DMS53 (cell line): ENCODE data around the gene SCN4B.

ENCODE experiments used
- DNase-seq: peaks from one replicate; lab custom pipeline; 2025; lab: John Stamatoyannopoulos, UW

Gene SCN4B

DNA sequence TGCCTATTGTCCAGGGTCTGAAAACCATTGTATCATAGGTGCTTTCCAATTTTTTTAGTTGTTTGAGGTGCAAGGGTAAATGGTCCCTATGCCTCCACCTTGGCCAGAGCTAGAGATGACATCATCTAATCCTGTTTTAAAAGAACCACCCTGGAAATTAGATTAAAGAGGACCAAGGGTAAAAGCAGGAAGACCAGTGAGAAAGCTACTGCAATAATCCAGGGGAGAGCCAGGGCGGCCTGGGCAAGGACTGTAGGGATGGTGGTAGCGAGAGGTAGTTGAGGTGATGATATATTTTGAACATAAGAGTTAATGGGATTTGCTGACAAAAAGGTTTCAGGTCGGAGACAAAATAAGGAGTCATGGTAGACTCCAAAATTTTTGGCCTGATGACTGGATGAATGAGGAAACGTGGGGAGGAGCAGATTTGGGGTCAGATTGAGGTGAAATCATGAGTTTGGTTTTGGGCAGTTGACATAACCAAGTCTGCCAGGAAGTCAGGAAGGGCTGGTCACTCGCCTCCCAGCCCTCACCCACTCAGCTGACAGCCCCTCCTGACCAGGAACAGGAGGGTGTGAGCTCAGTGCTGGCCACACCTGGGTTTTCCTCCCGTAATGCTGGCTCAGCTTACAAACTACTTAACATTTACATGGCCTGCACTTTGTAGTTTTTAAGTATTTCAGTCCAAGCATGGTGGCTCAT is 23.0 kb downstream of the SCN4B start:
- no peak for DNase-seq

DNA sequence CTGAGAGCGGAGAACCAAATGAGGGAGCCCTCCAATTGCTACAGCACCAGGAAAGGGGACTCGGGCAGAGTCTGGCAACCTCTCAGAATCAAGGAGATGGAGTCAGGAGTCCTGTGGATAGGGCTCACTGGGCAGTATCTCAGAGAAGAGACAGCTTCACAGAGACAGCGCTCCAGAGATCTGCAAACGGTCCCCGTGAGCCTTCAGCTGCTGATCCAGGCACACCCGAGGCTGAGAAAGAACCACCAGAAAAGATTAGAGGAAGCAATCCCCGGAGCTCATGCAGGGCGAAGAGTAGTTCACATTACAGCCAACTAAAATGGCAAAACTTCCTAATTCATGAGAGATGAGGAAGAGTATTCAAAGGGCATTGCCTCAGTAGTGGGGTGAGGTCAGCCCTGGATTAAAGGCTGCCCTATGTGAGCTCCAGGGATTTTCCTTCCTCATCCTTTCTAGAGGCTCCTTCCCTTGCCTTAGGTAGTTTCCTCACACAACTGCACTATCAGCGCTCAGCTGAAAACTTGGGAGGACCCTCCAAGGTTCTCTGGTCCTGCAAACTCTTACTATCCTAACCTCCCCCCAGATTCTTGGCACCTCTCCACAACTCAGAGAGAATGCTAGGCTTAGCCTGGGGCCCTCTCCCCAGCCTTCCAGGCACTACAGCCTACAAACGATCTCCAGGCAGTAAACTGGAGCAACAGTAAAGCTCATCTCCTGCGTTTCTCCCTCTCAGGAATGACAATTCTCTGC is 23.7 kb downstream of the SCN4B start:
- DNase-seq, result no peak

DNA sequence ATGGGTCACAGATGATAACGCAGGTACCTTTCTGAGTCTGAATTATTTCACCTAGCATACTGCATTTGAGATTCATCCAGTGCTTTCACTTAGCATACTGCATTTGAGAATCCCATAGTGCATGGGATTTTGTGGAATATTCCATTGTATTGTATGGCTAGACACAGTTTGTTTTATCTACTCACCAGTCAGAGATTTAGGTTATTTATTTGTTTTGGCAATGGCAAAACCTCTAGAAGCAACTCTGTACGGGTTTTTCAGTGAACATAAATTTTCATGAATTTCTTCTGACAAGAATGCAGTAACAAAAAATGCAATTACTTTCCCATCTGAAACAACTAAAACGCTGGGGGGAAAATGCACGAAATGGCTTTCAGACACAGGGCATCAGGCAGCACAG is 24.3 kb downstream of the SCN4B start:
- no peak for DNase-seq

DNA sequence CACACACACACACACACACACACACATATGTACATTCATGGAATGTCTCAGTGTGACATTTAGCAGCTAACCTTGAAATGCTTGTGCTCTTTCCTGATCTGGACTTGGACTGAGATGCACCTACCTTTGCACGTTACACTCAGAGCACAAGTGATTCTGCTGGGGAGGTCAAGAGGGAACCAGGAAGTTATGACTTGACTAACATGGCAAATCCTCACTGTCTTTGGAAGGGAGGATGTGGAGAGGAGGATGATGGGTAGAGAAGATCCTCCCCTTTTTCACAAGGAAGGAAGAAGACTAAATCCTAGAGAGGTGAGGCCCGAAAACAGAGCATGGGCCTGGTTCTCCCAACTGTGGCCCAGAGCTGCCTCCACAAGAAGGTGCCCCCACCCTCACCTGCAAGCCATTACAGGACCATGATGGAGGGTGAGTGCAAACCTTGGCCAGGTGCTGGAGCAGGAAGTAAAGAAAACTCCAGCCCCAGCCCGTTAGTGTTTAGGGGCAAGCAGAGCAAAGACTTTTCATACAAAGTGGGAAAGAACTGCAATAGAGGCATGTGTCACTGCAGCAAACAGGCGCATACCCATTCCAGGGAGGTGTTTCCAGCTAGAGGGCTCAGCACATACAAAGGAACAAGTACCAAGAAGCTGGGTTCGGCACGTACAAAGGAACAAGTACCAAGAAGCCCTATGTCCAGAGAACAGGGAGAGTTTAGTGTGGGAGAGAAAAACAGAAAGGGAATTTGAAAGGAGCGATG is 26.4 kb downstream of the SCN4B start:
- DNase-seq, result peak; percentile 66

DNA sequence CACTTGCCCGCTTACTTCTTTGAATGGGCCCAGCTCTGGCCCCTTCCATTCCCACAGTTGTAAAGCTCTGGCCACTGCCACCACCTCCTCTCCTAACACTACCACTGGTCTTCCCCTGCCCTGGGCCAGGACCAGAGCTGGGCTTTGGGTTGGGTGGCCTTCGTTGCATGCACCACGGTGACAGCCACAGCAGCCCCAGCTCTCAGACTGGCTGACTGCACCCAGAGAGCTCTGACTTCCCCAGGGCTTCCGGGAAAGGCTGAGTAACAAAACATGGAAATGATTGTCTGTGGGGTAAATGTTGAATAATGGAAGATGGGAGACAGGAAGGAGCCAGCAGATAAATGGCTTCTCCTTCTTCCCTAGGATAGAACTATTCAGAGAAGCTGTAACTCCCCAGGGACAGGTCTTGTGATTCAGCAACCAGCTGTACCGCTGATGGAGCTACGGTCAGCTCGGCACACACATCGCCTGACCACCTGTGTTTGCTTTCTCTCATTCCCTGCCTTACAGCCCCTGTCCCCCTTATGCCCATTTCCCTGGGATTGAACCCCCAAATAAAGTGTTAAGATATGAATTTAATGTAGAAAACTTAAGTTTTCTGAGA is 27.6 kb downstream of the SCN4B start:
- no peak for DNase-seq

DNA sequence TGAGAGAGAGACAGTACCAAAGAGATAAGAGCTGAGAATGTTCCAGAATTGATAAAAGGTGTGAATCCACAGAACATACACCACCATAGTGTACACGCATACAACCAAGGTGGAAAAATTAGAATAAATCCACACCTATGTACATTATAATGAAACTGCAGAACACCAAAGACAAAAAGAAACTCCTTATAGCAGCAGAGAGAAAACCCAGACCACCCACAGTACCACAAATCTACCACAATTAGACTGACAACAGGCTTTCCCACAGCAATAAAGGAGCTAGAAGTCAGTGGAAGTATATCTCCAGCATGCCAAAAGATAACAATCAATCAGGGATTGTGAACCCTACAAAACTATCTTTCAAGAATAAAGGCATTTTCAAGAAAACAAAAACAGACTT is 31.8 kb downstream of the SCN4B start:
- no peak for DNase-seq

DNA sequence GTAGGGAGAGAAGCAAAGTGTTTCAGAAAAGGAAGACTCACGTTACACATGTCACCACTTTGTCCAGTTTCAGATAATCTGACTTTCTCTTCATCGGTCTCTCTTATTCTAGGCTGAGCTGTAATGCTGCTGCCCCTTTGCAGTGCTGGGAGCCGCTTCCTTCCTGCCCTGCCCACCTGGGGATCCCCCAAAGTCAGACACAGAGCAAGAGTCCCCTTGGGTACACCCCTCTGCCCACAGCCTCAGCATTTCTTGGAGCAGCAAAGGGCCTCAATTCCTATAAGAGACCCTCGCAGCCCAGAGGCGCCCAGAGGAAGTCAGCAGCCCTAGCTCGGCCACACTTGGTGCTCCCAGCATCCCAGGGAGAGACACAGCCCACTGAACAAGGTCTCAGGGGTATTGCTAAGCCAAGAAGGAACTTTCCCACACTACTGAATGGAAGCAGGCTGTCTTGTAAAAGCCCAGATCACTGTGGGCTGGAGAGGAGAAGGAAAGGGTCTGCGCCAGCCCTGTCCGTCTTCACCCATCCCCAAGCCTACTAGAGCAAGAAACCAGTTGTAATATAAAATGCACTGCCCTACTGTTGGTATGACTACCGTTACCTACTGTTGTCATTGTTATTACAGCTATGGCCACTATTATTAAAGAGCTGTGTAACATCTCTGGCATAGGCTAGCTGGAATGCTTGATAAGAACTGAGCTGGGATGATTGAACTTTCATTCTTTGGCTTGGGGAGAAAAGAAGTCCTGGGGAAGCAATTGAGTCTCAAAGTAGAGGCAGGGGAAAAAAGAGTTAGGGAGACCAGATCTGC is 34.6 kb downstream of the SCN4B start:
- no peak for DNase-seq

DNA sequence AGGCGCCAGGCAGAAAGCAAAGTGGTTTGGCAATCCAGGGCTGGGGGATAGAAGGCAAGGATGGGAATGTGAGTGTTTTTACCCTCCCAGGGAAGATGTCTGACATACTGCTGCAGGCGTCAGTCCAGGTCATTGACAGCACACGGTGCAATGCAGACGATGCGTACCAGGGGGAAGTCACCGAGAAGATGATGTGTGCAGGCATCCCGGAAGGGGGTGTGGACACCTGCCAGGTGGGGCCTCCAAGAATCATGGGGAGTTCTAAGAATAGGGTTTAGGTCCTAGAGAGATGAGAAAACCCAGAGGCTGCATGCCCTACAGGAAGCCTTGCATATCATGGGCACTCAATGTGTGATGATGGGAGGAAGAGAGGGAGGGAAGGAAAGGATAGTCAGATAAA is 37.6 kb downstream of the SCN4B start:
- no peak for DNase-seq

DNA sequence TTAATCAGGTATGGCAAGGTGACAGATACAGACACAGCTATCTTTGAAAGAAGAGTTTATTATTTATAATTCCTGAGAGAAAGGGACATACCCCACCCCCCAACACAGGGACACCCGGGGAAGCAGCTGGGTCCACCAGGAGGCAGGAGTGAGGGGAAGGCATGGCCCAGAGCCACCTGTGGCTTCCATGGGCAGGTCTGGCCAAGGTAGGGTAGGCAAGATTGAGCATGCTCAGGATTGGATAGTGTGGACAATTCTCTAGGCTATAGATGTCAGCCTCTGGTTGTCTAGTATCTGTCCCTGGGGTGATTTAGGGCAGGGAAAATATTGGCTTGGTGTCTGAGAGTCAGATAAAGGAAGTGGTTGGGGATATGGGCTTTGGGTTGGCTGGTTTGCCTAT is 38.4 kb downstream of the SCN4B start:
- DNase-seq, result no peak

DNA sequence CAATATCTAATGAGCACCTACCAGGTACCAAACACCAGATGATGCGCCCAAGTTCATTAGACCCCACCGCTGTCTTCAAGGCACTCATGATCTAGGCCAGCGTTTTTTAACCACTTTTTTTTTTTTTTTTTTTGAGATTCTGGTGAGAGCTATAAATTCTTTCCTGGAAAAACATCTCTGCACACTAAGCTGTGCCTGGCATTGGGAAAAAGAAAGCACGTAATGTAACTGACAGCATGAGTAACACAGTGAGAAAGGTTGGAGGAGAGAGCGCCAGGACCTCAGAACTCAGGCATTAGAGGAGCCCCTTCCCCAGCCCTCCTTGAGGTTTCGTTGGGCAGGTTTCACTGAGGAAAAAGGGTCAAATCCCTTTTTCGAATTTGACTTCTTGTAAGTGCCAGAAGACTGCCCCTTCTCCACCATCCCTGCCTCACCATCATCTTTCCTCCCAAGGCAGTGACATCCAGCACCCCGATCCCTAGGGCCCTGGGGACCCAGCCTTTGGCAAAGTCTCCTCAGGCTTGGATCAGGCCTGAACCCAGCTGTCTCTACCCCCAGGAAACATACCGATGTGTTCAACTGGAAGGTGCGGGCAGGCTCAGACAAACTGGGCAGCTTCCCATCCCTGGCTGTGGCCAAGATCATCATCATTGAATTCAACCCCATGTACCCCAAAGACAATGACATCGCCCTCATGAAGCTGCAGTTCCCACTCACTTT is 39.8 kb downstream of the SCN4B start:
- no peak for DNase-seq

DNA sequence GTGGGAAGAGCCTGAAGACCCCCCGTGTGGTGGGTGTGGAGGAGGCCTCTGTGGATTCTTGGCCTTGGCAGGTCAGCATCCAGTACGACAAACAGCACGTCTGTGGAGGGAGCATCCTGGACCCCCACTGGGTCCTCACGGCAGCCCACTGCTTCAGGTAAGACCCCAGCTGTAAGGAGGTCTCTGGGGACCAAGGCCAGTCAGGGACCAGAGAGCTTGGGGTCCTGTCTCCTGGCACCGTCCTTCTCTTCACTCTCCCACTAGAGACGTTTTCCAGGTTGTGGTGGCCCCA is 40.9 kb downstream of the SCN4B start:
- no peak for DNase-seq

DNA sequence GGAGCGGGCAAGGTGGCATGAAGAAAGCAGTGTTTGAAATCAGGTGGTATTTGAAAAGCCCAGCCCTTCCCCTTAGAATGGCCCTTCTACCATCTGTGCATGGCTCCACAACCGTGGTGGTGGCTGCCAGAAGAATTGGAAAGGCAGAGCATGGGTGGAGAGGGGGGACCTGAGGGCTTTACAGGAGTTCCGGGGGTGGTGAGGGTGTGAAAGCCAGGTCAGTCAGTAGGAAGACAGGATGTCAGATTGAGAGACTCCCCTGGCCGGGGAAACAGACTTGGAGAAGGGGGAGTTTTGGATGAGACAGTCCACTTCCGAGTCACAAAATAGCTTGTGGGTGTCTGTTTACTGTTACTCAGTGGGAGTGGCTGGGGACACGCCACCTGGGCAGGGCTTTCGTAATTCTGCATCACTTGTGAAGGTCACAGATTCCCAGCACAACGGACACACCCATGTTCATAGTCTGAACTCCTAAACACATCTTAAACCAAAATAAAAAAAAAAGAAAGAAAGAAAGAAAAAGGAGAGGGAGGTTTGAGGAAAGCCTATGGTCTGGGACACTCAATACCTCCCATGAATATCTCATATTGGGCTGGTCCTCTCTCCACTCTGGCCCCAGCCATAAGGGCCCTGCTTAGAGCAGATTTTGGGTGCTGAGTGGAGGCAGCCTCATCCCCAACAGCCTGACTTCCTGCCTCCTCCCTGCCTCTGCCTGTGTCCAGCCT is 41.4 kb downstream of the SCN4B start:
- no peak for DNase-seq

DNA sequence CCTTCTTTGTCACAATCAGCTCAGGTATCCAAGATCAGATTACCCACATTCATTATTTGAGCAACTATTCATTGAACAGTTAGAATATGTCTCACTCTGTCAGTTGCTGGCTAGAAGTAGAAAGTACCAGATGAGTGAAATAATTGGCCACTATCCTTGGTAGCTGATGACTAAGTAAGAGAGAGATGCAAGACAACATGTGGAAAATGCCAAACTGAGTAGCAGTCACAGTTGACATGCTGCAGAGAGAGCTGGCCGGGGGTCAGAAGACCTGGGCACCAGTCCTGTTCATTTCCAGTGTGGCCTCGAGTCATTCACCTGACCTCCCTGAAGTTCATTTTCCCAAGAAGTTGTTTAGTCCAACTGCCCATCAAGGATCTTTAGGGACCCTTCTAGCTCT is 43.4 kb downstream of the SCN4B start:
- DNase-seq, result no peak

DNA sequence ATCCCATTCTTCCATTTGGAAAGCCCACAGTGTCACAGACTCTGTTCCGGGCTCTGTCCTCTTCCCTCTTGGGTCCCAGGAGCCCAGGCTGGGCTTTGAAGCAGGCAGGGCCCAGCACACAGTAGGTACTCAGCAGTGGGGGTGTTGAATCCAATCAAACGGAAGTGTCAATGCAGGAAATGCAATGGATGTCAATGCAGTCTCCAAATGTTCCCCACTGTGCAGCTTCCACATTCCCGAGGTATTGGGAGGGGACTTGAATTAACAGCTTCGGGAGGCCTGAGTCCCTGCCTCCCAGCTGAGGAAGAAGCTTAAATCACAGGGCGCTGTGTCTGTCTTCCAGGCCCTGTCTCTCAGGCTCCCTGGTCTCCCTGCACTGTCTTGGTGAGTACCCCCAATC is 44.1 kb downstream of the SCN4B start:
- DNase-seq, result no peak

DNA sequence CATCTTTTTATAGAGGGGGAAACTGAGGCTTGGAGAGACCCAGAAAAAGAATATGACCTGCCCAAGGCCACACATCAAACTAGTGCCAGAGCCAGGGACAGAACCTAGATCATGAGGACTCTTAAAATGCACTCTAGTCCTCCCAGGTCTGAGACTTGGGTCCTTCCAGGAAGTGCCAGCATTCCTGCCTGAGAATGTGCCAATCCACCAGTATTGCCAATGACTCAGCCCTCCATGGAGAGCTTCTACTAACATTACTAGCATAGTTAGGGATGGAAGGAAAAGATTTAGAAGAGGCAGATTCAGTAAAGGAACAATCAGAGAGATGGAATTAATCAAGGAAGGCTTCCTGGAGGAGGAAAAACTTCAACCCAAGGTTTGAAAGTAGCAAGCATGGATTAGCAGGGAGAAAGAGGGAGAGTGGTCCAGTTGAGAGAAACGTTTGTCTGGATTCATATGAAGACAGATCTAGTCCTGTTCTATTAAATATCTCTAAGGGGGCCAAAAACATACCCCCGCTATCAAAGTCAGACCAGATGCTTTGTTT is 45.8 kb downstream of the SCN4B start:
- peak; percentile 35 for DNase-seq

DNA sequence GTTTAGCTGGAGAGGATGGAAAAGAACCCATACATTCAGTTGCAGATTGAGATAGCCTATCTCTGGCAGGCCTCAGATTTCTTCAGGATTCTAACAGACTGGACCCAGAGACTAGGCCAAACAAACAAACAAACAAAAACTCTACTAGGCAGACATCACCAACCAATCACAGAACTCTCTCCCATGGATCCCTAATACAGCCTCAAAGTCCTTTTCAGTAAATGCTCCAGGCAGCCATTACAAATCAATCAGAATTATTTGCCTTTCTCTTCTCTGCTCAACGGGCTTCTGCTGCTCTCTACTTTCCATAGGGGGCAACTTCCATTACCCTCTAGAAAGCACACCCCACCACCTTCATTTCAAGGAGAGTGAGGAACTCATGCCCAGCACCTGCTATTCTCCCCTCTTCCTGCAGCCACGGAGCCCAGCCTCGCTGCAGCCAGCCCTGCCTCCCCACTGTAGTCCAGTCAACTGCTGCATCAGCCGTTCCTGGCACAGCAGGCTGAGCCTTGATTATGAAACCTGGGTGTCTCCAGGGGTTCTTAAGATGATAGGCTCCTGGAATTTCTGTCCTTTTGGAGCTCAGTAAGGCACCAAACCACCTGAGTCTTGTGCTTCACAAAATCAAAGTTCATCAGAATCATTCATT is 46.8 kb downstream of the SCN4B start:
- DNase-seq, result no peak

DNA sequence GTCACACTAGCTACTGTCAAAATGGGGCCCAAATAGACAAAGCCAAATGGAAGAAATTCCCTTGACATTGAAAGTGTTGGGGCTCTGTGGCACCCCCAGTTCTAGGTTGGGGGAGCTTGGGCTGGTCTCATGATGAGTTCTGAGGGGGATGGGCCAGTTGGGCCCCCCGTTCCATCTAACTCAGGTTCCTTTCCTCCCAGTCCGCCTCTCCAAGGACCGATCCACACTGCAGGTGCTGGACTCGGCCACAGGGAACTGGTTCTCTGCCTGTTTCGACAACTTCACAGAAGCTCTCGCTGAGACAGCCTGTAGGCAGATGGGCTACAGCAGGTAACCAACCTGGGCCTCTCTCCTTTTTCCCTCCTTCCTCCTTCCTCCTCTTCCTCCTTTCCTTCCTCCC is 48.1 kb downstream of the SCN4B start:
- DNase-seq, result no peak

DNA sequence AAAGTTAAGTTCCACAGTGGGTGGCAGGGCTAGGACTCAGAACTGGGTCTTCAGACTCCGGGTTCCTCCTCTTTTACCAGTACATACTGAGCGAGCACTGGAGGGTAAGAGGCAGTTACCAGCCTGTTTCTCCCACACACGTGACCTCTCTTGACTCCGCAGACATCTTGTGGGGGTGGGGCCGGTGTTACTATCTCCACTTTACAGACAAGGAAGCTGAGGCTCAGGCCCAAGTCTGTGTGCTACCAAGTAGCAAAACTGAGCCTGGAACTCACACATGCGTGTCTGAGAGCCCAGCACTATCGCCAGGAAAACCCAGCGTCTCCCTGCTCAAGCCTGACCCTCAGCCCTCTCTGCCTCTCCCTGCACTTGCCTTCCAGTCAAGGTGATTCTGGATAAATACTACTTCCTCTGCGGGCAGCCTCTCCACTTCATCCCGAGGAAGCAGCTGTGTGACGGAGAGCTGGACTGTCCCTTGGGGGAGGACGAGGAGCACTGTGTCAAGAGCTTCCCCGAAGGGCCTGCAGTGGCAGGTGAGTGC is 49.8 kb downstream of the SCN4B start:
- no peak for DNase-seq

DNA sequence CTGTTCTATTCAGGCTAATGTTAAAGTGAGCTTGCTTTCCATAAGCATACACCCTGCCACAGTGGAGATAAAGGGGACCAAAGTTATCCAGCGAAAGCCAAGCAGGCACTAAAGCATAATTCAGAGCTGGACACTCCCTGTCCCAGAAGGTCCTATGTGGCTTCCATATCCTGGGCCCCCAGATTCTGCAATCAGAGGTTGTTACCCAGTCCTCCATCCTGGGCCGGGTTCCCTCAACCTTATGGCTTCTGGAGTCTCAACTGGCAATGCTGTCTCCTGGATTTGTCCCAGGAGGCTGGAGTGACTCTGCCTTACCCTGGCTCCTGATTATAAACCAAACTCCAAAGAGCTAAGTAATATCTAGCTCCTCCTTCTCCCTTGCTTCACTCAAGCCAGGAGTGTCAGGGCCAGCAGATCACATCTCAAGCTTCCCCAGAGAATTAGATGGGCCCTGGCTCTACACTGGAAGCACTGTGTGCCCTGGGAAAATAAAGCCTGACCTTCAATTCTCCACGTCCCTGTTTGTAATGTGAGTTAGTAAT is 51.9 kb downstream of the SCN4B start:
- DNase-seq, result no peak
